ENCODE results near the gene DNAJC22. TPM values are rescaled to one million over a fixed set of nuclear protein-coding genes. Genes with fewer than 3 reads are reported as not detected.
A peak's percentile ranks its signal among the peaks of the same experiment; 100 is the strongest.

The DNAJC22 gene
- total RNA-seq, 2 experiments from 2014 or later, result 0.14 TPM; not detected in 1

DNA sequence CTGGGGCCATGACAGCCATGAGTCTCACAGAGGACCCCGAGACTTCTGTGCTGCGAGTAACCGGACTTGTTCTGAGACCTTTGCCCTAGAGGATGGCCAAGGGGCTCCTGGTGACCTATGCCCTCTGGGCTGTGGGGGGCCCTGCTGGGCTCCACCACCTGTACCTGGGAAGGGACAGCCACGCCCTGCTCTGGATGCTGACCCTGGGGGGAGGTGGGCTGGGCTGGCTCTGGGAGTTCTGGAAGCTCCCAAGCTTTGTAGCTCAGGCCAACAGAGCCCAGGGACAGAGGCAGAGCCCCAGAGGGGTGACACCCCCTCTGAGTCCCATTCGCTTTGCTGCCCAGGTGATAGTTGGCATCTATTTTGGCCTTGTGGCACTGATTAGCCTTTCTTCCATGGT lies 2.1 kb downstream of the DNAJC22 start:
- intact Hi-C loops (cut with micrococcal nuclease), result no loop called here

DNA sequence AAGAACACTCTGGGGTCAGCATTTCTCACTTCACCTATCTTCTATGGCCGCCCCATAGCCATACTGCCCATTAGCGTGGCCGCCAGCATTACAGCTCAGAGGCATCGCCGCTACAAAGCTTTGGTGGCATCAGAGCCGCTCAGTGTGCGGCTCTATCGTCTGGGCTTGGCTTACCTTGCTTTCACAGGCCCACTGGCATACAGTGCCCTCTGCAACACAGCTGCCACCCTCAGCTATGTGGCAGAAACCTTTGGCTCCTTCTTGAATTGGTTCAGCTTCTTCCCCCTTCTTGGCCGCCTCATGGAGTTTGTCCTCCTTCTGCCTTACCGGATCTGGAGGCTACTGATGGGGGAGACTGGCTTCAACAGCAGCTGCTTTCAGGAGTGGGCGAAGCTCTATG lies 2.6 kb downstream of the DNAJC22 start:
- Mint-ChIP-seq H3K27me3 (peaks cover 53% of the 10 kb centered on the region), H3K27ac (no peak overlapping the region), H3K4me1 (ENCODE audit: low read depth) (peaks cover 25% of the 10 kb centered on the region), H3K36me3 (ENCODE audit: low read depth) (no peaks in the 10 kb centered on the region), H3K4me3 (no peak overlapping the region), H3K9me3 (no peaks in the 10 kb centered on the region)
- ChIA-PET CTCF (interaction anchor here (0.8 to 6.9 kb wide), 12 partner anchors 8 to 231 kb away, joined by 3 to 145 read pairs (median 12); partner anchors contain the start of genes C1QL4 and PRPH), POLR2A (interaction anchor here (1.0 to 2.9 kb wide), 3 partner anchors 18 to 54 kb away, joined by 3 to 13 read pairs (median 5); partner anchors contain the start of genes PRPH, SPATS2 and TROAP)
- TF ChIP-seq, protein P1, sequence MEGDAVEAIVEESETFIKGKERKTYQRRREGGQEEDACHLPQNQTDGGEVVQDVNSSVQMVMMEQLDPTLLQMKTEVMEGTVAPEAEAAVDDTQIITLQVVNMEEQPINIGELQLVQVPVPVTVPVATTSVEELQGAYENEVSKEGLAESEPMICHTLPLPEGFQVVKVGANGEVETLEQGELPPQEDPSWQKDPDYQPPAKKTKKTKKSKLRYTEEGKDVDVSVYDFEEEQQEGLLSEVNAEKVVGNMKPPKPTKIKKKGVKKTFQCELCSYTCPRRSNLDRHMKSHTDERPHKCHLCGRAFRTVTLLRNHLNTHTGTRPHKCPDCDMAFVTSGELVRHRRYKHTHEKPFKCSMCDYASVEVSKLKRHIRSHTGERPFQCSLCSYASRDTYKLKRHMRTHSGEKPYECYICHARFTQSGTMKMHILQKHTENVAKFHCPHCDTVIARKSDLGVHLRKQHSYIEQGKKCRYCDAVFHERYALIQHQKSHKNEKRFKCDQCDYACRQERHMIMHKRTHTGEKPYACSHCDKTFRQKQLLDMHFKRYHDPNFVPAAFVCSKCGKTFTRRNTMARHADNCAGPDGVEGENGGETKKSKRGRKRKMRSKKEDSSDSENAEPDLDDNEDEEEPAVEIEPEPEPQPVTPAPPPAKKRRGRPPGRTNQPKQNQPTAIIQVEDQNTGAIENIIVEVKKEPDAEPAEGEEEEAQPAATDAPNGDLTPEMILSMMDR (IDR thresholded peaks at IDR 0.05), result no peak
- intact Hi-C loops (cut with micrococcal nuclease), result no loop called here
- no peak for DNase-seq
- no peak for ATAC-seq

More for the DNA sequence above, 2.1 kb downstream of the DNAJC22 start:
- no peak for ATAC-seq
- TF ChIP-seq, protein P1 (IDR thresholded peaks at IDR 0.05), result no peak
- ChIA-PET POLR2A (interaction anchor here (1.0 to 2.9 kb wide), 3 partner anchors 18 to 53 kb away, joined by 3 to 13 read pairs (median 5); partner anchors contain the start of genes PRPH, SPATS2 and TROAP), CTCF (interaction anchor here (0.8 to 6.9 kb wide), 13 partner anchors 9 to 177 kb away, joined by 3 to 145 read pairs (median 8); partner anchors contain the start of genes C1QL4 and PRPH)
- H3K27me3 Mint-ChIP-seq, result peaks cover 58% of the 10 kb centered on the region
- H3K27ac Mint-ChIP-seq, result no peak overlapping the region
- peaks cover 29% of the 10 kb centered on the region for H3K4me1 Mint-ChIP-seq (ENCODE audit: low read depth)
- no peaks in the 10 kb centered on the region for H3K36me3 Mint-ChIP-seq (ENCODE audit: low read depth)
- DNase-seq, result no peak
- H3K4me3 Mint-ChIP-seq, result no peak overlapping the region
- H3K9me3 Mint-ChIP-seq, result no peaks in the 10 kb centered on the region

DNA sequence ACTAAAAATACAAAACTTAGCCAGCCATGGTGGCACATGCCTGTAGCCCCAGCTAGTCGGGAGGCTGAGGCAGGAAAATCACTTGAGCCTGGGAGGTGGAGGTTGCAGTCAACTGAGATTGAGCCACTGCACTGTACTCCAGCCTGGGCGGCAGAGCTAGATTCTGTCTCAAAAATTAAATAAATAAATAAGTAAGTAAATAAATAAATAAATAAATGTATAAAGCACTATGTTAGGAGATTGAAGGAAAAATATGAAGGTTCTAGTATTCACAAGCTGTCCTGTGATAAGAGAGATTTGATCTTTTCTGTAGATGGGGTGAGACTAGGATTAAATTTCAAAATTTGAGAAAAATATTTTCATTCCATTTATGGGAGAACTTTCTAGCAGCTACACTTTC lies 5.7 kb downstream of the DNAJC22 start:
- POLR2A ChIA-PET, result no interaction called here
- no peaks in the 10 kb centered on the region for H3K9me3 Mint-ChIP-seq
- no peak overlapping the region for H3K27ac Mint-ChIP-seq
- ATAC-seq (no peak), DNase-seq (no peak)
- no peak overlapping the region for H3K4me3 Mint-ChIP-seq
- intact Hi-C loops (cut with micrococcal nuclease), result no loop called here
- H3K4me1 Mint-ChIP-seq (ENCODE audit: low read depth), result peaks cover 5% of the 10 kb centered on the region
- TF ChIP-seq, protein P1 (IDR thresholded peaks at IDR 0.05), result no peak
- peaks cover 32% of the 10 kb centered on the region for H3K27me3 Mint-ChIP-seq
- CTCF ChIA-PET, result interaction anchor here (1.0 to 6.9 kb wide), 7 partner anchors 10 to 254 kb away, joined by 3 to 145 read pairs (median 8); partner anchors contain the start of gene TROAP
- no peaks in the 10 kb centered on the region for H3K36me3 Mint-ChIP-seq (ENCODE audit: low read depth)

DNA sequence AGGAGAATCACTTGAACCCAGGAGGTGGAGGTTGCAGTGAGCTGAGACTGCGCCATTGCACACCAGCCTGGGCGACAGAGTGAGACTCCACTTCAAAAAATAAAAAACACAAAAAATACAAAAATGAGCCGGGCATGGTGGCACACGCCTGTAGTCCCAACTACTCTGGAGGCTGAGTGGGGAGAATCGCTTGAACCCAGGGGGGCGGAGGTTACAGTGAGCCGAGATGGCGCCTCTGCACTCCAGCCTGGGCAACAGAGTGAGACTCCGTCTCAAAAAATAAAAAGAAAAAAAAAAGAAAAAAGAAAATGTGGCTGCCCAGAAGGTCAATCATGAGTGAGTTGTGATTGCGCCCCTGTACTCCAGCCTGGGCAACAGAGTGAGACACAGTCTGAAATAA lies 9.2 kb downstream of the DNAJC22 start:
- intact Hi-C loops (cut with micrococcal nuclease), result no loop called here
- H3K36me3 Mint-ChIP-seq (ENCODE audit: low read depth), result no peaks in the 10 kb centered on the region
- ChIA-PET CTCF (interaction anchor here (1.4 to 8.9 kb wide), 5 partner anchors 8 to 159 kb away, joined by 3 to 366 read pairs (median 114); partner anchors contain the start of genes DNAJC22, PRPH and SPATS2), POLR2A (interaction anchor here (1.6 kb wide), 1 partner anchor 169 kb away, joined by 3 read pairs; no protein-coding TSS in a partner anchor)
- H3K27me3 Mint-ChIP-seq, result peaks cover 17% of the 10 kb centered on the region
- TF ChIP-seq, protein P1 (IDR thresholded peaks at IDR 0.05), result no peak
- no peak overlapping the region for H3K4me3 Mint-ChIP-seq
- peaks cover 2% of the 10 kb centered on the region for H3K4me1 Mint-ChIP-seq (ENCODE audit: low read depth)
- DNase-seq, result no peak
- H3K9me3 Mint-ChIP-seq, result no peaks in the 10 kb centered on the region
- H3K27ac Mint-ChIP-seq, result no peak overlapping the region
- no peak for ATAC-seq

DNA sequence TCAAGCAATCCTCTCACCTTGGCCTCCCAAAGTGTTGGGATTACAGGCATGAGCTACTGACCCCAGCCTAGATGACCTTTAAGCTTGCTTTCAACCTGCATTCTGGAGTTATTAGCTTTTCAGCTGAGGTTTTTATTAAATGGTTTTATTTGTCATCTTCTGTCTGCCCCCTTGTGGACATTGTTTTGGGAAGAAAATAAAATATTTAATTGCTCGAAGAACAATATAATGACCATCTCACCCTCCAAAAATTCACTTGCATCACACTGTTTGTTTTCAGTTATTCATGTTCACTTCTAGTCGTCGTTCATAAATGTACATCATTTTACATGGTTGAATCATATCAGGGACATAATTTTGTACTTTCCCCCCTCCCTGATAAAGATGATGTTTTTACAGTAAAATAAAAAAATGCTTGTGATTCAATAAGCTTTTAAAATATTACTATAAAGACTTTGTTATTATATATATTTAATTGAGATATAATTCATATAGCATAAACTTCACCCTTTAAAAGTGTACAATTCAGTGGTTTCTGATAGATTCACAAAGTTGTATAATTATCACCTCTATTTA lies 10.5 kb downstream of the DNAJC22 start:
- H3K4me1 Mint-ChIP-seq (ENCODE audit: low read depth), result peaks cover 2% of the 10 kb centered on the region
- H3K36me3 Mint-ChIP-seq (ENCODE audit: low read depth), result no peaks in the 10 kb centered on the region
- no peak overlapping the region for H3K4me3 Mint-ChIP-seq
- TF ChIP-seq, protein P1 (IDR thresholded peaks at IDR 0.05), result peak; percentile 54
- no peak for ATAC-seq
- peaks cover 16% of the 10 kb centered on the region for H3K27me3 Mint-ChIP-seq
- H3K27ac Mint-ChIP-seq, result no peak overlapping the region
- CTCF ChIA-PET, result interaction anchor here (0.6 to 8.9 kb wide), 28 partner anchors 9 to 271 kb away, joined by 3 to 366 read pairs (median 7); partner anchors contain the start of genes DNAJC22, PRPH and SPATS2
- intact Hi-C loops (cut with micrococcal nuclease), result no loop called here
- H3K9me3 Mint-ChIP-seq, result no peaks in the 10 kb centered on the region
- no peak for DNase-seq
- POLR2A ChIA-PET, result interaction anchor here (1.5 kb wide), 1 partner anchor 9 kb away, joined by 3 read pairs; no protein-coding TSS in a partner anchor

Measured in activated CD8-positive, alpha-beta T cell treated with anti-CD3 and anti-CD28 coated beads for 36 hours (primary cell).